K562 (cell line): ENCODE measurements around the gene RSRP1. TPM values are rescaled to one million over a fixed set of nuclear protein-coding genes. Genes with fewer than 3 reads are reported as not detected.

ENCODE experiments used
- ARID2 ChIP-seq: fragments of 450-650 bp; IDR thresholded peaks from 2 replicates; pipeline ENCODE4 v1.6.1; 2017; ENCODE audit warnings: antibody characterized with exemption, mild to moderate bottlenecking
- ATF7 ChIP-seq: fragments of 450-650 bp; IDR thresholded peaks from 2 replicates; pipeline ENCODE4 v1.7.1; 2014; ENCODE audit warnings: mild to moderate bottlenecking, moderate library complexity
- BMI1 ChIP-seq: fragments of 150-350 bp; IDR thresholded peaks from 2 replicates; pipeline ENCODE4 v1.6.1; 2014; ENCODE audit warnings: low read length
- ELF1 ChIP-seq: fragments of 200-800 bp; sonication (Bioruptor generic); IDR thresholded peaks from 2 replicates; pipeline ENCODE4 v1.6.1; 2016; ENCODE audit warnings: missing genetic modification characterization, missing compliant biosample characterization
- FOXM1 ChIP-seq, 2 experiments: fragments of 450-650 bp in 1 of 2; sonication (generic) in 1 of 2; formaldehyde crosslinking in 1 of 2; IDR thresholded peaks; 2 replicates each; pipeline versions ENCODE4 v1.6.1 to v1.9.0; 2017 to 2022; ENCODE audit warnings: low read depth in 2 of 2, mild to moderate bottlenecking in 2 of 2, missing genetic modification reagents in 1 of 2, moderate library complexity in 1 of 2
- FOXP1 ChIP-seq: sonication (generic); formaldehyde crosslinking; IDR thresholded peaks from 2 replicates; pipeline ENCODE4 v1.8.0; 2022; ENCODE audit warnings: mild to moderate bottlenecking, missing genetic modification reagents
- GTF2A2 ChIP-seq: IDR thresholded peaks from 2 replicates; pipeline ENCODE4 v1.6.1; 2016; ENCODE audit warnings: mild to moderate bottlenecking, missing genetic modification characterization, missing compliant biosample characterization
- HDAC8 ChIP-seq: fragments of 450-650 bp; IDR thresholded peaks from 2 replicates; pipeline ENCODE4 v1.6.1; 2016; ENCODE audit warnings: mild to moderate bottlenecking, missing genetic modification characterization, moderate library complexity, missing compliant biosample characterization
- NFE2L1 ChIP-seq: fragments of 450-650 bp; IDR thresholded peaks from 2 replicates; pipeline ENCODE4 v1.6.1; 2016; ENCODE audit warnings: missing genetic modification characterization, low read depth, mild to moderate bottlenecking, missing compliant biosample characterization, moderate library complexity, borderline replicate concordance
- PHF21A ChIP-seq: fragments of 450-650 bp; IDR thresholded peaks from 2 replicates; pipeline ENCODE4 v1.6.1; 2017; ENCODE audit warnings: low read depth, borderline replicate concordance
- SNRNP70 ChIP-seq: fragments of 200-400 bp; formaldehyde crosslinking; optimal IDR thresholded peaks from 2 replicates; pipeline ENCODE3; 2017; ENCODE audit warnings: low read depth, low read length
- SOX6 ChIP-seq: fragments of 450-650 bp; IDR thresholded peaks from 2 replicates; pipeline ENCODE4 v1.6.1; 2014; ENCODE audit warnings: mild to moderate bottlenecking
- TAF7 ChIP-seq: fragments of 450-650 bp; IDR thresholded peaks from 2 replicates; pipeline ENCODE4 v1.6.1; 2016; ENCODE audit warnings: missing genetic modification characterization, missing compliant biosample characterization
- ZMIZ1 ChIP-seq, 2 experiments: fragments of 150-350 bp in 1 of 2; IDR thresholded peaks; 2 replicates each; pipeline ENCODE4 v1.6.1; 2012 to 2016; ENCODE audit warnings: low read depth in 2 of 2, low read length in 2 of 2, mild to moderate bottlenecking in 1 of 2, moderate library complexity in 1 of 2
- ZNF609 ChIP-seq: sonication (generic); formaldehyde crosslinking; IDR thresholded peaks from 2 replicates; pipeline ENCODE4 v1.8.1; 2023; ENCODE audit warnings: missing genetic modification reagents, mild to moderate bottlenecking, borderline replicate concordance
- ZNF778 ChIP-seq: fragments of 450-650 bp; formaldehyde crosslinking; IDR thresholded peaks from 2 replicates; pipeline ENCODE4 v1.4.0; 2020; ENCODE audit warnings: mild to moderate bottlenecking, moderate library complexity
- polyA plus RNA-seq, 8 experiments: library from polyadenylated mRNA; depleted of rRNA in 4 of 8; stranded (reverse) in 5 of 8; unstranded in 3 of 8; fragments of >200 nt; fragmentation: Nextera tagmentation in 2 of 8; fragmentation: Illumina TruSeq in 1 of 8; extraction: Ambion mirVana in 2 of 8; extraction: Trizol in 1 of 8; gene quantifications; 2 replicates each; pipeline versions ENCODE4 v1.2.1 to v1.2.3, GENCODE V29; 2011 to 2014; ENCODE audit warnings: inconsistent platforms in 1 of 8, missing spikeins in 1 of 8
- total RNA-seq, 7 experiments: library from RNA; depleted of rRNA in 6 of 7; stranded (reverse); fragments of >200 nt in 6 of 7; fragmentation: Illumina TruSeq in 2 of 7; extraction: Trizol in 2 of 7; gene quantifications; 2 replicates each; pipeline versions ENCODE4 v1.2.1 to v1.2.3, GENCODE V29; 2011 to 2021; ENCODE audit warnings: low replicate concordance in 1 of 7
- TF ChIP-seq, protein P1 (sequence below), 2 experiments: fragments of 450-650 bp; conservative IDR thresholded peaks; 2 replicates each; pipeline ENCODE4 v1.6.1; 2017; ENCODE audit warnings: mild to moderate bottlenecking in 2 of 2, moderate library complexity in 2 of 2

RSRP1 gene
- total and polyA plus RNA-seq, 9 of the 15 experiments (the other 6 are each of a cell fraction or from before 2014, with no cell fraction given), result 27.2 to 283 (median 146) TPM

GRCh38 chr1:25232027-25232865 lies 15.0 kb downstream of the RSRP1 start, which contains the start of gene SYF2 (continued):
- TF ChIP-seq ZNF778 (CRISPR knock-in tag) (no peak), SOX6 (no peak), GTF2A2 (tag) (peak; percentile 25; the same call in 1 of the 2 replicates), SNRNP70 (no peak), ZMIZ1 (IDR thresholded peaks at IDR 0.05; ENCODE audit: low read depth in 2 of 2, low read length in 2 of 2) (0 out of 4 replicates have a peak, but pooled peaks of 1 of the 2 experiments have one; percentile 48), TAF7 (tag) (peak; percentile 93), ZNF609 (peak; percentile 25; the same call in 1 of the 2 replicates), PHF21A (no peak; the same call in 1 of the 2 replicates), ARID2 (no peak), ELF1 (tag) (peak; percentile 100), BMI1 (peak; percentile 53; the same call in 1 of the 2 replicates), ATF7 (peak; percentile 33), FOXM1 (IDR thresholded peaks at IDR 0.05; ENCODE audit: low read depth) (no peak), FOXM1 (CRISPR knock-in tag; IDR thresholded peaks at IDR 0.05; ENCODE audit: low read depth) (peak; percentile 77; the same call in 1 of the 2 replicates), HDAC8 (tag) (peak; percentile 97), NFE2L1 (tag) (no peak; the same call in 1 of the 2 replicates), FOXP1 (CRISPR knock-in tag) (peak; percentile 95)
- TF ChIP-seq, protein P1, sequence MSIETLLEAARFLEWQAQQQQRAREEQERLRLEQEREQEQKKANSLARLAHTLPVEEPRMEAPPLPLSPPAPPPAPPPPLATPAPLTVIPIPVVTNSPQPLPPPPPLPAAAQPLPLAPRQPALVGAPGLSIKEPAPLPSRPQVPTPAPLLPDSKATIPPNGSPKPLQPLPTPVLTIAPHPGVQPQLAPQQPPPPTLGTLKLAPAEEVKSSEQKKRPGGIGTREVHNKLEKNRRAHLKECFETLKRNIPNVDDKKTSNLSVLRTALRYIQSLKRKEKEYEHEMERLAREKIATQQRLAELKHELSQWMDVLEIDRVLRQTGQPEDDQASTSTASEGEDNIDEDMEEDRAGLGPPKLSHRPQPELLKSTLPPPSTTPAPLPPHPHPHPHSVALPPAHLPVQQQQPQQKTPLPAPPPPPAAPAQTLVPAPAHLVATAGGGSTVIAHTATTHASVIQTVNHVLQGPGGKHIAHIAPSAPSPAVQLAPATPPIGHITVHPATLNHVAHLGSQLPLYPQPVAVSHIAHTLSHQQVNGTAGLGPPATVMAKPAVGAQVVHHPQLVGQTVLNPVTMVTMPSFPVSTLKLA (conservative IDR thresholded peaks at IDR 0.05), result peak; percentile 89 to 96
